Stomach (tissue), 9 donors: Measurements from ENCODE around the gene RHOT2. TPM values are rescaled to one million over a fixed set of nuclear protein-coding genes. Genes with fewer than 3 reads are reported as not detected.
A peak's percentile ranks its signal among the peaks of the same experiment; 100 is the strongest.

Source experiments
- DNase-seq, 2 donors: peaks; one replicate each; pipeline versions ENCODE4 v3.0.0 to v3.0.0-alpha.2; 2013 to 2019
- H3K27ac ChIP-seq, 5 donors: fragments of 200-600 bp in 4 of 5; sonication (generic) in 4 of 5; one replicate each; pipeline ENCODE4 v1.5.1; 2013 to 2019; ENCODE audit warnings: mild to moderate bottlenecking in 1 of 5, moderate library complexity in 1 of 5
- H3K27me3 ChIP-seq, 3 donors: fragments of 200-600 bp; sonication (generic); one replicate each; pipeline ENCODE4 v1.5.1; 2017 to 2019; ENCODE audit warnings: mixed run types in 1 of 3
- H3K36me3 ChIP-seq, 4 donors: fragments of 200-600 bp; sonication (generic); 1 replicate in 3 of 4; 2 replicates in 1 of 4; pipeline ENCODE4 v1.5.1; 2016 to 2019
- H3K4me1 ChIP-seq, 4 donors: fragments of 200-600 bp; sonication (generic); one replicate each; pipeline ENCODE4 v1.5.1; 2016 to 2019
- H3K4me3 ChIP-seq, 4 donors: fragments of 200-600 bp; sonication (generic) in 3 of 4; one replicate each; pipeline ENCODE4 v1.5.1; 2016 to 2019; ENCODE audit warnings: mild to moderate bottlenecking in 1 of 4
- H3K9me3 ChIP-seq, 4 donors: fragments of 200-600 bp; sonication (generic); one replicate each; pipeline ENCODE4 v1.5.1; 2016 to 2019
- EP300 ChIP-seq: sonication (generic); formaldehyde crosslinking; IDR thresholded peaks from one replicate; pipeline ENCODE4 v1.6.1; 2017; ENCODE audit warnings: antibody characterized with exemption
- POLR2A ChIP-seq, 4 donors: fragments of 450-650 bp; IDR thresholded peaks; one replicate each; pipeline ENCODE4 v1.6.1; 2016; ENCODE audit warnings: antibody characterized with exemption in 4 of 4, control low read depth in 2 of 4, mild to moderate bottlenecking in 1 of 4, moderate library complexity in 1 of 4
- POLR2AphosphoS5 ChIP-seq, 3 donors: sonication (generic); formaldehyde crosslinking; IDR thresholded peaks; one replicate each; pipeline ENCODE4 v1.6.1; 2016; ENCODE audit warnings: antibody characterized with exemption in 3 of 3
- WGBS, 5 donors: extraction: QIAGEN DNeasy Blood & Tissue Kit in 3 of 5; methylation state at CpG; one replicate each; pipeline versions ENCODE4 v1.1.5 to v1.1.7; 2013 to 2018; 5-methylcytosine and 5-hydroxymethylcytosine counted together
- intact Hi-C: fragments of 100-400 bp; cut with DNase I; formaldehyde crosslinking; loops from one replicate; pipeline ENCODE4 v1.15.1; 2023; ENCODE audit warnings: low total_unique reads
- polyA plus RNA-seq, 3 donors: library from polyadenylated mRNA; stranded (reverse); fragments of 200-250 nt; gene quantifications; one replicate each; pipeline ENCODE4 v1.2.3, GENCODE V29; 2013
- total RNA-seq, 5 donors: library from RNA; depleted of rRNA; stranded (reverse); fragments of >200 nt; gene quantifications; one replicate each; pipeline versions ENCODE4 v1.1.0 to v1.2.3, GENCODE V29; 2014 to 2016
- TF ChIP-seq, protein P1 (sequence below), 7 experiments: fragments of 450-650 bp in 4 of 7; fragments of 200-600 bp in 3 of 7; sonication (generic) in 3 of 7; IDR thresholded peaks; one replicate each; pipeline ENCODE4 v1.5.1; 2016 to 2019; ENCODE audit warnings: antibody characterized with exemption in 7 of 7, control low read depth in 2 of 7, mild to moderate bottlenecking in 1 of 7
- donor health status: healthy with polysubstance abuse.
- donor health status: Bipolar disorder and iron deficiency.
- donor health status: healthy.

Gene RHOT2
- total and polyA plus RNA-seq, 8 donors = 41.5 to 574 (median 117) TPM

DNA sequence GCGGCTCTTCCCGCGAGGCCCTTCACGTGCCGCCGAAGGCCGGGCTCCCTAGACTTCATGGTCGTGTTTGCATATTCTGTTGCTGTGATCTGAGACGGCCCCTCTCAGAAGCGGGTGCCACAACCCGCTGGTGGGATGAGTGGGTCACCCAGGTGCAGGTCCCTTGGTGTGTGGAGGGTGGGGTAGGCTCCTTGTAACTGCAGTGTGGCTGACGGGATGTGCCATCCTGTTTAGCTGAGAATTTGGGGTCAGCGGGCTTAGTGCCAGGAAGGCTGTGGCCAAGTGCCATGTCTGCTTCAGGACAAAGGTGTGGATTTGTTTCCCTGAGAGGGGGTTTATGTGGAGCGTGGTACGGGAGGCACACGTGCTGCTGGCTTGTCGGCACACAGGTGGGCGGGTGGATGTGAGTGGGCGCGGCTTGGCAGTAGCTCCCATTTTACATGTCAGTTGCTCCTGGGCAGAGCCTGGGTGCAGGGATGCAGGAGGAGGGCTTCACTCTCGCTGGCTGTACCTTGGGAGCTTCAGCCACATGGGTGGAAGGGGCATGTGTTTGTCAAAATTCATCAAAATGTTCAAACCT is 46.3 kb upstream of the RHOT2 start:
- H3K27me3 ChIP-seq = no peaks in the 10 kb centered on the region
- TF ChIP-seq EP300 = no peak
- TF ChIP-seq, protein P1, sequence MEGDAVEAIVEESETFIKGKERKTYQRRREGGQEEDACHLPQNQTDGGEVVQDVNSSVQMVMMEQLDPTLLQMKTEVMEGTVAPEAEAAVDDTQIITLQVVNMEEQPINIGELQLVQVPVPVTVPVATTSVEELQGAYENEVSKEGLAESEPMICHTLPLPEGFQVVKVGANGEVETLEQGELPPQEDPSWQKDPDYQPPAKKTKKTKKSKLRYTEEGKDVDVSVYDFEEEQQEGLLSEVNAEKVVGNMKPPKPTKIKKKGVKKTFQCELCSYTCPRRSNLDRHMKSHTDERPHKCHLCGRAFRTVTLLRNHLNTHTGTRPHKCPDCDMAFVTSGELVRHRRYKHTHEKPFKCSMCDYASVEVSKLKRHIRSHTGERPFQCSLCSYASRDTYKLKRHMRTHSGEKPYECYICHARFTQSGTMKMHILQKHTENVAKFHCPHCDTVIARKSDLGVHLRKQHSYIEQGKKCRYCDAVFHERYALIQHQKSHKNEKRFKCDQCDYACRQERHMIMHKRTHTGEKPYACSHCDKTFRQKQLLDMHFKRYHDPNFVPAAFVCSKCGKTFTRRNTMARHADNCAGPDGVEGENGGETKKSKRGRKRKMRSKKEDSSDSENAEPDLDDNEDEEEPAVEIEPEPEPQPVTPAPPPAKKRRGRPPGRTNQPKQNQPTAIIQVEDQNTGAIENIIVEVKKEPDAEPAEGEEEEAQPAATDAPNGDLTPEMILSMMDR (IDR thresholded peaks at IDR 0.05) = no peak
- no peak for TF ChIP-seq POLR2AphosphoS5 (IDR thresholded peaks at IDR 0.05)
- no peak for TF ChIP-seq POLR2A (IDR thresholded peaks at IDR 0.05)

DNA sequence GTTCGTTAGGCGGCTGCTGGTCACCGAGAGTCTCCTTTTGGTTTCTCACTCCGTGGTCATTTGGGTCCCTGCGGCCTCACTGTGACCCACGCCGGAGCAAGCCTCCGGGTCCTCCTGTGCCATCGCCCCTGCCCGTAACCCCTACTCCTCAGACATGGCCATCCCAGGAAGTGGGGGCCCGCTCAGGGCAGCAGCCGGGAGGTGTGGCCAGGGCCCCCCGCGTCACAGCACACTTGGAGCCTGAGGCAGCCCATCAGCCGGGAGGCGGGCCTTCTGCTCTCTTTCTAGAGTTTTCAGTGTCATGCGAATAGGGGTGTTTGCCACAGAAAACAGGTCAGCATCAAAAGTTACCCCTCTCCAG is 45.0 kb upstream of the RHOT2 start:
- no peaks in the 10 kb centered on the region for H3K9me3 ChIP-seq
- intact Hi-C loops = no loop called here
- no peaks in the 10 kb centered on the region for H3K27me3 ChIP-seq
- peak overlapping the region in 1 of 5 donors; percentile 42 for H3K27ac ChIP-seq
- peaks cover 15 to 26% (median 22%) of the 10 kb centered on the region in 4 donors for H3K4me1 ChIP-seq
- TF ChIP-seq, protein P1 (IDR thresholded peaks at IDR 0.05) = no peak
- TF ChIP-seq EP300 = no peak
- no peak for TF ChIP-seq POLR2AphosphoS5 (IDR thresholded peaks at IDR 0.05)
- 93 to 96% (median 94%) methylated on average over 17 of the region's 17 CpGs for WGBS, 5 donors
- peaks cover 13 to 51% (median 41%) of the 10 kb centered on the region in 4 donors for H3K36me3 ChIP-seq
- H3K4me3 ChIP-seq = no peak overlapping the region
- no peak for DNase-seq

More for the DNA sequence above, 46.3 kb upstream of the RHOT2 start:
- H3K36me3 ChIP-seq = peaks cover 9 to 50% (median 40%) of the 10 kb centered on the region in 4 donors
- H3K4me3 ChIP-seq = no peak overlapping the region
- intact Hi-C loops = no loop called here
- H3K27ac ChIP-seq = peak overlapping the region in 2 of 5 donors; percentile 7 to 42
- H3K9me3 ChIP-seq = no peaks in the 10 kb centered on the region
- peak in 1 of 2 donors; percentile 50 for DNase-seq
- peaks cover 15 to 24% (median 20%) of the 10 kb centered on the region in 4 donors for H3K4me1 ChIP-seq
- WGBS, 5 donors = 41 to 75% (median 55%) methylated on average over 7 to 21 of the region's 21 CpGs

DNA sequence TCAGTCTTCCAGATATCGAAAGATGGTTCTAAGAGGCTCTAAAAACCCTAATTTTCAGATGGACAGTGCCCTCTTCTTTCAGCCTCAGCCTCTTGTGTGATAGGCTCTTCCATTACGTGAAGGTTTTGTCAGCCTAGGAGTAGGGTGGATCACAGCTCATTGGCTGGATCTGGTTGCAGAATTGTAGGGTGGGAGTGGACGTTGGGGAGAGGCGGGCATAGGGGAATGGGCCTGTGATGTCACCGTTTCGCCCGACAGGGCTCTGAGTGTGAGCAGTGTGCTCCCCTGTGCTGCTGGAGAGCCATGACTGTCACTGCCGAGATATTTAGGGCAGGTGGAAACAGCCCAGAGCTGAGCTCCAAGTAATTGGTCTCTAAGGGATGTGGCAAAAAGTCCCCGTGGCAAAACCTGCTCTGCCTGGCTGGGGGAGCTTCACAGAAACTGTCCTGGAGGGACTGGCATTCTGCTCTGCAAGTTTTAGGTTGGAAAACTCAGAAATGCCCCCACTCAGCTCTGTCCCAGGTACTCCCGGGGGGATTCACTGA is 43.3 kb upstream of the RHOT2 start:
- intact Hi-C loops = no loop called here
- Histone ChIP-seq H3K4me3 (no peak overlapping the region), H3K27me3 (no peaks in the 10 kb centered on the region), H3K9me3 (no peaks in the 10 kb centered on the region), H3K36me3 (peaks cover 19 to 58% (median 49%) of the 10 kb centered on the region in 4 donors), H3K4me1 (peaks cover 21 to 31% (median 26%) of the 10 kb centered on the region in 4 donors), H3K27ac (no peak overlapping the region)
- DNase-seq = no peak
- 84 to 90% (median 86%) methylated on average over 9 to 10 of the region's 10 CpGs for WGBS, 5 donors
- no peak for TF ChIP-seq POLR2AphosphoS5 (IDR thresholded peaks at IDR 0.05)
- no peak for TF ChIP-seq POLR2A (IDR thresholded peaks at IDR 0.05)
- TF ChIP-seq, protein P1 (IDR thresholded peaks at IDR 0.05) = no peak
- no peak for TF ChIP-seq EP300

DNA sequence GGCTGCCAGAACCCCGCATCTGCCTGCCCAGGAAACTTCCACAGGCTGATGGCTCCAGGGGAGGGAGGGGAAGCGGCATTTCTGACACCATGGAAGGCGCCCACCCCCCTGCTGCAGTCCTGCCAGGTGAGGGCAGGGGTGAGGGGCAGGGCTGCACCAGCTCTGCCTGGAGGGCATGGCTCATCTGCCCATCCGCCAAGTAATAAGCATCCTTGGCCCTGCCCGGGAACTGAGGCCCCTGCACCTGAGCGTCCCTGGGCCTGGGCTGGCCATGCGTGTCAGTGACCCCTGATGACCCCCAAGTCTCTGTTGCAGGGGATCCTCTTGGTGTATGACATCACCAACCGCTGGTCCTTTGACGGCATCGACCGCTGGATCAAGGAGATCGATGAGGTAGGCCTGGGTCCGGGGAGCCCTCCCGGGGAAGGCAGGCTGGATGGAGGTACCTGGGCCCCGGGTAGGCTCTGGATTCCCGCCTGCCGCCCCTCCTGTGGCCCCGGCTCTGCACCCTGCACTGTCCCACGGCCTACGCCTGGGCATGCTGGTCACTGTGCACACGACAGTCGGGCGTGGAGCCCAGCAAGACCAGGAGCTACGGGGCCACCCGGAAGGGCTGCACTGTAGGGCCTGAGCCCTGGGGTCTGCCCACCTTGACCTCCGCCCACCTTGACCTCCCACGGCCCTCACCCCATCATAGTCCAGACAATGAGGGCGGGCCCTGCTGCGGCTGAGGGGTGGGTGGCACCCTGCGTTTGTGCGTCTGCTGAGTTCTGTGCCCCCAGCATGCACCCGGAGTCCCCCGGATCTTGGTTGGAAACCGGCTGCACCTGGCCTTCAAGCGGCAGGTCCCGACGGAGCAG is 42.6 kb upstream of the RHOT2 start:
- TF ChIP-seq POLR2AphosphoS5 (IDR thresholded peaks at IDR 0.05) (no peak), POLR2A (IDR thresholded peaks at IDR 0.05) (no peak), EP300 (no peak)
- TF ChIP-seq, protein P1 (IDR thresholded peaks at IDR 0.05) = no peak
- Histone ChIP-seq H3K4me1 (peaks cover 29 to 39% (median 33%) of the 10 kb centered on the region in 4 donors), H3K27me3 (no peaks in the 10 kb centered on the region), H3K36me3 (peaks cover 19 to 54% (median 47%) of the 10 kb centered on the region in 4 donors), H3K9me3 (no peaks in the 10 kb centered on the region), H3K4me3 (no peak overlapping the region), H3K27ac (no peak overlapping the region)
- intact Hi-C loops = no loop called here
- no peak for DNase-seq
- WGBS, 5 donors = 75 to 95% (median 94%) methylated on average over 4 to 37 of the region's 37 CpGs
